ENCODE data around the gene GON4L. TPM values are rescaled to one million over a fixed set of nuclear protein-coding genes. Genes with fewer than 3 reads are reported as not detected.

Gene GON4L
- polyA plus RNA-seq, 1 of the 3 experiments (the other 2 are of a cell fraction): 16.5 TPM

GRCh38 chr1:155834296-155834926, 22.6 kb downstream of the GON4L start (continued):
- no peak for TF ChIP-seq GATA2 (CRISPR knock-in tag; IDR thresholded peaks at IDR 0.05)
- no peak for TF ChIP-seq ELF1 (IDR thresholded peaks at IDR 0.05)
- TF ChIP-seq USF1 (IDR thresholded peaks at IDR 0.05; ENCODE audit: borderline replicate concordance, low read depth): no peak
- no peak for TF ChIP-seq GABPA (IDR thresholded peaks at IDR 0.05; ENCODE audit: low read depth)
- no peak for TF ChIP-seq FOXM1 (IDR thresholded peaks at IDR 0.05; ENCODE audit: low read depth)
- no peak for TF ChIP-seq EZH2phosphoT487 (IDR thresholded peaks at IDR 0.05; ENCODE audit: borderline replicate concordance, low read depth)
- no peak for TF ChIP-seq POLR2AphosphoS5 (IDR thresholded peaks at IDR 0.05; ENCODE audit: low read depth, low read length)

GRCh38 chr1:155833665-155834295, 23.2 kb downstream of the GON4L start:
- Histone ChIP-seq H3K4me3 (ENCODE audit: low read depth in 2 of 2, low read length in 1 of 2) (no peak overlapping the region), H3K9me3 (no peaks in the 10 kb centered on the region), H3K4me1 (ENCODE audit: control insufficient read depth in 1 of 2, insufficient read depth in 2 of 2, low read depth in 1 of 2, low read length in 1 of 2) (peaks cover 0 to 6% of the 10 kb centered on the region in 2 experiments; a peak in 2 of 4 replicates), H3K9me2 (no peaks in the 10 kb centered on the region), H3K4me2 (peak overlapping the region; percentile 41; the same call in 1 of the 2 replicates), H3K9ac (no peak overlapping the region), H3K36me3 (replicated peaks in 1 of 2; ENCODE audit: control insufficient read depth in 1 of 2, insufficient read depth in 2 of 2, low read length in 1 of 2) (peaks cover 12 to 21% of the 10 kb centered on the region in 2 experiments), H2AFZ (ENCODE audit: low read depth) (no peak overlapping the region), H3F3A (replicated peaks; ENCODE audit: insufficient read depth) (peaks cover 13% of the 10 kb centered on the region), H3K27ac (ENCODE audit: low read depth in 2 of 2, low read length in 1 of 2) (peak overlapping the region in 1 of 2 experiments; percentile 68; a peak in 2 of 4 replicates), H3K27me3 (ENCODE audit: insufficient read depth) (no peaks in the 10 kb centered on the region), H3K79me2 (ENCODE audit: insufficient read depth) (peaks cover 78% of the 10 kb centered on the region), H4K20me1 (ENCODE audit: insufficient read depth) (peaks cover 3% of the 10 kb centered on the region; the same call in 1 of the 2 replicates)
- ChIA-PET CTCF (interaction anchor here (0.7 kb wide), 1 partner anchor 10 kb away, joined by 3 read pairs; no protein-coding TSS in a partner anchor), POLR2A (no interaction called here)
- TF ChIP-seq SMC3 (IDR thresholded peaks at IDR 0.05; ENCODE audit: low read depth, low read length): no peak
- TF ChIP-seq PBX3 (IDR thresholded peaks at IDR 0.05): no peak
- no peak for TF ChIP-seq NRF1 (IDR thresholded peaks at IDR 0.05; ENCODE audit: low read depth, low read length)
- no peak for TF ChIP-seq FOXJ3 (CRISPR knock-in tag; IDR thresholded peaks at IDR 0.05)
- TF ChIP-seq ZBTB33 (IDR thresholded peaks at IDR 0.05; ENCODE audit: borderline replicate concordance, low read depth): no peak
- TF ChIP-seq RXRA (IDR thresholded peaks at IDR 0.05; ENCODE audit: borderline replicate concordance, low read depth): no peak
- no peak for TF ChIP-seq REST (IDR thresholded peaks at IDR 0.05; ENCODE audit: low read depth, low read length)
- TF ChIP-seq RCOR1 (IDR thresholded peaks at IDR 0.05; ENCODE audit: low read length): no peak
- TF ChIP-seq YY1 (IDR thresholded peaks at IDR 0.05; ENCODE audit: low read depth): no peak
- no peak for TF ChIP-seq EP300 (IDR thresholded peaks at IDR 0.05; ENCODE audit: borderline replicate concordance in 1 of 2, low read depth in 1 of 2, low read length in 1 of 2)
- WGBS (ENCODE audit: low lambda C conversion rate): 100% methylated on average over 1 of the region's 1 CpG
- no peak for DNase-seq
